WTC11 (cell line): Measurements from ENCODE around the gene RAB1B. TPM values are rescaled to one million over a fixed set of nuclear protein-coding genes. Genes with fewer than 3 reads are reported as not detected.

Source experiments
- ATAC-seq: fragments of 200-7000 bp; cut with Tn5 transposase; 2 replicates; pipeline ENCODE4 v1.10.0; 2021; ENCODE audit warnings: mild to moderate bottlenecking, moderate library complexity
- CTCF ChIA-PET: fragments of 300-600 bp; sonication (Branson Sonifier 250); formaldehyde crosslinking; loops from one replicate; lab custom pipeline; 2021; ENCODE audit warnings: antibody characterized with exemption; lab: Charles Lee
- POLR2A ChIA-PET: fragments of 350-600 bp; sonication (Branson Sonifier 250); formaldehyde crosslinking; loops from one replicate; lab custom pipeline; 2021; ENCODE audit warnings: antibody characterized with exemption; lab: Charles Lee
- DNase-seq: peaks from one replicate; pipeline ENCODE4 v3.0.0; 2021; ENCODE audit warnings: low spot score
- H3K27ac Mint-ChIP-seq: 2 replicates; pipeline ENCODE4 v1.8.0; 2021; ENCODE audit warnings: mixed read lengths
- H3K27me3 Mint-ChIP-seq: 2 replicates; pipeline ENCODE4 v1.8.0; 2021; ENCODE audit warnings: low read depth, mild to moderate bottlenecking, moderate library complexity, mixed read lengths
- H3K36me3 Mint-ChIP-seq: 2 replicates; pipeline ENCODE4 v1.8.0; 2021; ENCODE audit warnings: mixed read lengths
- H3K4me1 Mint-ChIP-seq: 2 replicates; pipeline ENCODE4 v1.8.0; 2022; ENCODE audit warnings: mixed read lengths
- H3K4me3 Mint-ChIP-seq: 2 replicates; pipeline ENCODE4 v1.8.0; 2021; ENCODE audit warnings: mild to moderate bottlenecking, moderate library complexity, mixed read lengths
- H3K9me3 Mint-ChIP-seq: 2 replicates; pipeline ENCODE4 v1.8.0; 2021; ENCODE audit warnings: mixed read lengths
- AR ChIP-seq: fragments of 250-450 bp; sonication (Bioruptor Pico); IDR thresholded peaks from 2 replicates; pipeline ENCODE4 v1.9.0; 2021; ENCODE audit warnings: mild to moderate bottlenecking
- ATF6 ChIP-seq: sonication (generic); formaldehyde crosslinking; IDR thresholded peaks from 2 replicates; pipeline ENCODE4 v1.8.1; 2023; ENCODE audit warnings: mild to moderate bottlenecking, missing genetic modification reagents
- GTF2I ChIP-seq: fragments of 250-450 bp; sonication (Bioruptor Pico); conservative IDR thresholded peaks from 2 replicates; pipeline ENCODE4 v1.4.0; 2021; ENCODE audit warnings: mild to moderate bottlenecking
- IRF1 ChIP-seq: sonication (generic); formaldehyde crosslinking; IDR thresholded peaks from 2 replicates; pipeline ENCODE4 v1.8.0; 2023; ENCODE audit warnings: missing genetic modification reagents
- MAX ChIP-seq: sonication (generic); formaldehyde crosslinking; IDR thresholded peaks from 2 replicates; pipeline ENCODE4 v1.8.0; 2022; ENCODE audit warnings: mild to moderate bottlenecking, missing genetic modification reagents
- PRDM15 ChIP-seq: sonication (generic); formaldehyde crosslinking; IDR thresholded peaks from 2 replicates; pipeline ENCODE4 v1.8.0; 2022; ENCODE audit warnings: missing genetic modification reagents
- PREB ChIP-seq: sonication (generic); formaldehyde crosslinking; IDR thresholded peaks from 2 replicates; pipeline ENCODE4 v1.8.1; 2022; ENCODE audit warnings: mild to moderate bottlenecking, missing genetic modification reagents, moderate library complexity, borderline replicate concordance
- RORB ChIP-seq: fragments of 250-450 bp; sonication (Bioruptor Pico); IDR thresholded peaks from 2 replicates; pipeline ENCODE4 v1.9.0; 2021; ENCODE audit warnings: mild to moderate bottlenecking
- SMAD4 ChIP-seq: sonication (generic); formaldehyde crosslinking; IDR thresholded peaks from 2 replicates; pipeline ENCODE4 v1.8.0; 2022; ENCODE audit warnings: mild to moderate bottlenecking, missing genetic modification reagents
- TEAD1 ChIP-seq: sonication (generic); formaldehyde crosslinking; IDR thresholded peaks from 2 replicates; pipeline ENCODE4 v1.8.0; 2022; ENCODE audit warnings: mild to moderate bottlenecking, missing genetic modification reagents
- ZBTB21 ChIP-seq: sonication (generic); formaldehyde crosslinking; IDR thresholded peaks from 2 replicates; pipeline ENCODE4 v1.8.1; 2023; ENCODE audit warnings: mild to moderate bottlenecking, missing genetic modification reagents, borderline replicate concordance
- ZBTB43 ChIP-seq: sonication (generic); formaldehyde crosslinking; IDR thresholded peaks from 2 replicates; pipeline ENCODE4 v1.8.1; 2023; ENCODE audit warnings: mild to moderate bottlenecking, missing genetic modification reagents
- ZMAT4 ChIP-seq: fragments of 250-450 bp; sonication (Bioruptor Pico); IDR thresholded peaks from 2 replicates; pipeline ENCODE4 v1.9.0; 2021; ENCODE audit warnings: mild to moderate bottlenecking
- total RNA-seq: library from RNA; stranded (reverse); gene quantifications from 3 replicates; pipeline ENCODE4 v1.2.3, GENCODE V29; 2021

The RAB1B gene
- total RNA-seq, 1 experiment from 2014 or later: 125 TPM

- DNase-seq (no peak), ATAC-seq (no peak; the same call in 1 of the 2 replicates)
- no peaks in the 10 kb centered on the region for H3K9me3 Mint-ChIP-seq
- H3K36me3 Mint-ChIP-seq: peaks cover 32% of the 10 kb centered on the region
- CTCF ChIA-PET: interaction anchor here (0.6 to 1.2 kb wide), 6 partner anchors 22 to 213 kb away, joined by 3 to 11 read pairs (median 4); no protein-coding TSS in a partner anchor
- TF ChIP-seq MAX (CRISPR knock-in tag) (peak; percentile 14; the same call in 1 of the 2 replicates), ZMAT4 (CRISPR knock-in tag) (no peak), TEAD1 (CRISPR knock-in tag) (0 out of 2 replicates have a peak, but pooled peaks have one; percentile 1), PREB (CRISPR knock-in tag) (no peak), AR (no peak), ATF6 (CRISPR knock-in tag) (no peak), RORB (CRISPR knock-in tag) (no peak), ZBTB21 (0 out of 2 replicates have a peak, but pooled peaks have one; percentile 23), ZBTB43 (no peak), SMAD4 (CRISPR knock-in tag) (0 out of 2 replicates have a peak, but pooled peaks have one; percentile 41), PRDM15 (CRISPR knock-in tag) (no peak)
- peak overlapping the region; percentile 88 for H3K4me3 Mint-ChIP-seq
- POLR2A ChIA-PET: no interaction called here
- peaks cover 15% of the 10 kb centered on the region for H3K4me1 Mint-ChIP-seq
- peaks cover 3% of the 10 kb centered on the region for H3K27me3 Mint-ChIP-seq
- no peak overlapping the region for H3K27ac Mint-ChIP-seq
Observed at GRCh38 chr11:66258473-66258893, 10.0 kb upstream of the RAB1B start.

- DNase-seq (no peak), ATAC-seq (no peak)
- TF ChIP-seq IRF1: no peak
- TF ChIP-seq GTF2I (CRISPR knock-in tag): peak; percentile 76
- H3K27ac Mint-ChIP-seq: no peak overlapping the region; the same call in 1 of the 2 replicates
- peaks cover 3% of the 10 kb centered on the region for H3K27me3 Mint-ChIP-seq
- ChIA-PET CTCF (interaction anchor here (0.6 to 1.2 kb wide), 7 partner anchors 21 to 371 kb away, joined by 3 to 11 read pairs (median 5); partner anchors contain the start of gene FIBP), POLR2A (no interaction called here)
- peaks cover 34% of the 10 kb centered on the region for H3K36me3 Mint-ChIP-seq
- H3K4me3 Mint-ChIP-seq: peak overlapping the region; percentile 88
- H3K9me3 Mint-ChIP-seq: no peaks in the 10 kb centered on the region
- peaks cover 13% of the 10 kb centered on the region for H3K4me1 Mint-ChIP-seq
Observed at GRCh38 chr11:66259225-66259624, 9.2 kb upstream of the RAB1B start.
